Fibroblast of pulmonary artery (primary cell): ENCODE measurements around the gene FAM221A.

Experiments used
- DNase-seq: peaks from one replicate; pipeline ENCODE4 v3.0.0-alpha.2; 2010; ENCODE audit warnings: low read depth
- H3K4me3 ChIP-seq: replicated peaks from 2 replicates; pipeline ENCODE4 v1.5.1; 2011; ENCODE audit warnings: low read depth, mild to moderate bottlenecking, control low read depth, low read length, moderate library complexity
- CTCF ChIP-seq: IDR thresholded peaks from 2 replicates; pipeline ENCODE4 v1.5.1; 2011; ENCODE audit warnings: mild to moderate bottlenecking, control low read depth, low read length, inconsistent platforms; ENCODE audit errors: missing control alignments

FAM221A gene

GRCh38 chr7:23685731-23686130 lies 5.7 kb downstream of the FAM221A start:
- no peak overlapping the region for H3K4me3 ChIP-seq
- TF ChIP-seq CTCF: no peak
- peak; percentile 33 for DNase-seq

- H3K4me3 ChIP-seq: no peak overlapping the region
- TF ChIP-seq CTCF: no peak
- no peak for DNase-seq
Observed at GRCh38 chr7:23687011-23687410, 7.0 kb downstream of the FAM221A start.

GRCh38 chr7:23689165-23689564 lies 9.2 kb downstream of the FAM221A start:
- H3K4me3 ChIP-seq: no peak overlapping the region
- no peak for DNase-seq
- TF ChIP-seq CTCF: no peak

- no peak for TF ChIP-seq CTCF
Observed at GRCh38 chr7:23691320-23691719, 11.3 kb downstream of the FAM221A start.

GRCh38 chr7:23693224-23693623 lies 13.2 kb downstream of the FAM221A start:
- no peak overlapping the region for H3K4me3 ChIP-seq
- DNase-seq: no peak
- TF ChIP-seq CTCF: no peak

More at GRCh38 chr7:23691320-23691719, 11.3 kb downstream of the FAM221A start:
- no peak for DNase-seq
- no peak overlapping the region for H3K4me3 ChIP-seq

- DNase-seq: peak; percentile 70
- no peak overlapping the region for H3K4me3 ChIP-seq
- peak; percentile 71 for TF ChIP-seq CTCF
Observed at GRCh38 chr7:23696916-23697441, 17.0 kb downstream of the FAM221A start.

GRCh38 chr7:23698822-23699221 lies 18.8 kb downstream of the FAM221A start:
- no peak for DNase-seq
- no peak for TF ChIP-seq CTCF
- no peak overlapping the region for H3K4me3 ChIP-seq
